ENCODE data around the gene RAB3GAP1. TPM values are rescaled to one million over a fixed set of nuclear protein-coding genes. Genes with fewer than 3 reads are reported as not detected.
"Not testable (repeated sequence)": the region's sequence is repeated elsewhere in the genome, so short reads cannot be mapped to it uniquely, and the experiment has no call there.

Gene RAB3GAP1
- total RNA-seq, 1 experiment from 2014 or later = 57.4 TPM

DNA sequence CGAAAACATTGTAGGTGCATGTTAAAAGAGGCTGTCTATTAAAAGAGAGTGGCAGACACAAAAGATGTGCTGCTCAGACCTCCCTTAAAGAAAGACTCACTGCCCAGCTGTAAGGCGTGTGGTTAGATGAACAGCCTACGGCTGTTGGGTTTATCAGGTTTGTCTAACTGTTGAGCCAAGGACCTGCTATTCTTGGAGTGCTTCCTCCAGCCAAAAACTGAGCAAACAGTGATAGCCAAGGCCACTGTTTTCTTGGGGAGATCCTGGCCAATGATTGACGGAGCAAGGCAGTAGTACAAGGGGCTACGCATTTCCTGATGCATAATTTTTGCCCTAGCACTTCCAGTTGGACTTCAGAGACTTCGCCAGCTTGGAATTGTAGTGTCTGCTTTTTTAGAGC is 1.4 kb upstream of the RAB3GAP1 start:
- in situ Hi-C loops (cut with HindIII; ENCODE audit: low sequenced_read_pairs) = no loop called here
- no peak for DNase-seq (ENCODE audit: low spot score)

DNA sequence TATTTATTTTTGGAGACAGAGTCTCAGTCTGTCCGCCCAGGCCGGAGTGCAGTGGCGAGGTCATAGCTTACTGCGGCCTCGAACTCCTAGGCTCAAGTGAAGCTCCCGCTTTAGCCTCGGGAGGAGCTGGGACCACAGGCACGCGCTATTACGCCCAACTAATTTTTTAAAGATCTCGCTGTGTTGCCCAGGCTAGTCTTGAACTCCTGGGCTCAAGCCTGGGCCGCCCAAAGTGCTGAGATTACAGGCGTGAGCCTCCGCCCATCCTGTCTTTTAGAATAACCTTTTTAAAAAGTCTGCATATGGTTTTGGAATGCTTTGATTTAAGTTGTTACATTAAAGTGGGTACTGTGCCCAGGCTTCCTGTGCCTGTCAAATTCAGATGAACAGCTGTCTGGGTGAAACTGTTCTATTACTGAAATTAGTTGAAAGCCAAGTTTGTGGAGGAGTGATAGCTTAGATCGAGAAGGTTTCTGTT is 944 bp downstream of the RAB3GAP1 start:
- in situ Hi-C loops (cut with HindIII; ENCODE audit: low sequenced_read_pairs) = no loop called here
- no peak for DNase-seq (ENCODE audit: low spot score)

DNA sequence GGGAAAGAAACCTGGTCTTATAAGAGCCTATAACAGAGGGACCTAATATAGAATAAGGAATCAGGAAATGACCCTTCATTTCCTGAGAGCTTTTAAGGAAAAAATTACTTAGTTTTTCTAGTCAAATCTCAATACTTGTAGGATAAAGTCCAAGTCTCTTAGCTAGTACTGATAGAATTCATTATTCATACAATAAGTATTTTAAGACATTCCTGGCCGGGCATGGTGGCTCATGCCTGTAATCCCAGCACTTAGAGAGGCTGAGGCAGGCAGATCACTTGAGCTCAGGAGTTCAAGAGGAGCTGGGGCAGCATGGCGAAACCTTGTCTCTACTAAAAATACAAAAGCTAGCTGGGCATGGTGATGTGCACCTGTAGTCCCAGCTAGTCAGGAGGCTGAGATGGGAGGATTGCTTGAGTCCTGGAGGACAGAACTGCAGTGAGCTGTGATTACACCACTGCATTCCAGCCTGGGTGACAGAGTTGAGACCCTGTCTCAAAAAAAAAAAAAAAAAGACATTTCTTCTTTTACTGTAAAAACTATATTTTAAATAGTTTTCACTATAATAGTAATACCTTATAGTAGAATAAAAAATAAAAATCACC is 3.2 kb downstream of the RAB3GAP1 start:
- in situ Hi-C loops (cut with HindIII; ENCODE audit: low sequenced_read_pairs) = no loop called here
- no peak for DNase-seq (ENCODE audit: low spot score)

GRCh38 chr2:135056790-135057189 is 4.7 kb downstream of the RAB3GAP1 start:
- DNase-seq (ENCODE audit: low spot score) = no peak
- in situ Hi-C loops (cut with HindIII; ENCODE audit: low sequenced_read_pairs) = no loop called here

DNA sequence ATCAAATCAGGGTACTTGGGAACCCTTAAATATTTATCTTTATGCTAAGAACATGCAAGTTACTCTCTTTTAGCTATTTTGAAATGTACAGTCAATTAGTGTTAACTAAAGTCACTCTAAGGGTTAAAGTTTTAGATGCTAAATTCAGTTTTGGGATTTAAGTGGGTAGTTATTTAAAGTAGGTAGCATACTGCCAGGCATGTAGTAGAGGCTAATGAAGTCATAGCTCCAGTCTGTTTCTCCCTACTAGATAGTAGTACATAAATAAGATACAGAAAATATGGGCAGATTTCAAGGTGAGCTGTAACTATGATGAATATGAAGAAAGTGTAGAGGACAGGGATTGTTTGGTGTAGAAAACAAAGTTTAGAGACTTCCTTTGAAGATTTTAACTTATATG is 7.5 kb downstream of the RAB3GAP1 start:
- no peak for DNase-seq (ENCODE audit: low spot score)
- in situ Hi-C loops (cut with HindIII; ENCODE audit: low sequenced_read_pairs) = no loop called here

GRCh38 chr2:135063210-135063609 is 11.1 kb downstream of the RAB3GAP1 start:
- no peak for DNase-seq (ENCODE audit: low spot score)
- in situ Hi-C loops (cut with HindIII; ENCODE audit: low sequenced_read_pairs) = no loop called here

- in situ Hi-C loops (cut with HindIII; ENCODE audit: low sequenced_read_pairs) = no loop called here
- DNase-seq (ENCODE audit: low spot score) = no peak
These were observed 12.1 kb downstream of the RAB3GAP1 start for GRCh38 chr2:135064149-135064548.

- in situ Hi-C loops (cut with HindIII; ENCODE audit: low sequenced_read_pairs) = no loop called here
- no peak for DNase-seq (ENCODE audit: low spot score)
These were observed 14.6 kb downstream of the RAB3GAP1 start for GRCh38 chr2:135066710-135067109.

- in situ Hi-C loops (cut with HindIII; ENCODE audit: low sequenced_read_pairs) = no loop called here
- no peak for DNase-seq (ENCODE audit: low spot score)
These were observed 20.3 kb downstream of the RAB3GAP1 start for GRCh38 chr2:135072125-135072997.

- DNase-seq (ENCODE audit: low spot score) = no peak
- in situ Hi-C loops (cut with HindIII; ENCODE audit: low sequenced_read_pairs) = no loop called here
These were observed 22.1 kb downstream of the RAB3GAP1 start for GRCh38 chr2:135074216-135074615.

- in situ Hi-C loops (cut with HindIII; ENCODE audit: low sequenced_read_pairs) = no loop called here
- DNase-seq (ENCODE audit: low spot score) = no peak
These were observed 24.5 kb downstream of the RAB3GAP1 start for GRCh38 chr2:135076556-135076955.

GRCh38 chr2:135078417-135078816 is 26.3 kb downstream of the RAB3GAP1 start:
- in situ Hi-C loops (cut with HindIII; ENCODE audit: low sequenced_read_pairs) = no loop called here
- DNase-seq (ENCODE audit: low spot score) = no peak

DNA sequence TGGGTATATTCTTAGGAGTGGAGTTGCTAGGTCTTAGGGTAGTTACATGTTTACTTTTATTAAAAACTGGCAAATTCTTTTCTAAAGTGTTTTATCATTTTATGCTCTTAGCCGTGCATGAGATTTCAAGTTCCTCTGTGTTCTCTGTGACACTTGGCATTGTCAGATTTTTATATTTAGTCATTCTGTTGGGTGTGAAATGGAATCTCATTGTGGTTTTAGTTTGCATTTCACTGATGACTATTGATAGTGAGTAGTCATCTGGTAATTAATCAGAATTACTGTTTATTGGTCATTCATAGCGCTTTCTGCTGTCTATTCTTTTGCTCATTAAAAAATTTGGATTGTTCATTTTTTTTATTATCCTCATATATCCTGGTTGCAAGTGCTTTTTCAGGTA is 34.1 kb downstream of the RAB3GAP1 start:
- in situ Hi-C loops (cut with HindIII; ENCODE audit: low sequenced_read_pairs) = no loop called here
- DNase-seq (ENCODE audit: low spot score) = no peak

DNA sequence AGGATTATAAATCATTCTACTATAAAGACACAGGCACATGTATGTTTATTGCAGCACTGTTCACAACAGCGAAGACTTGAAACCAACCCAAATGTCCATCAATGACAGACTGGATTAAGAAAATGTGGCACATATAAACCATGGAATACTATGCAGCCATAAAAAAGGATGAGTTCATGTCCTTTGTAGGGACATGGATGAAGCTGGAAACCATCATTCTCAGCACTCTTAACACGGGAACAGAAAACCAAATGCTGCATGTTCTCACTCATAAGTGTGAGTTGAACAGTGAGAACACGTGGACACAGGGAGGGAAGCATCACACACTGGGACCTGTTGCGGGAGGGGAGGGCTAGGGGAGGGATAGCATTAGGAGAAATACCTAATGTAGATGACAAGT is 37.5 kb downstream of the RAB3GAP1 start:
- DNase-seq (ENCODE audit: low spot score); in situ Hi-C loops (cut with HindIII; ENCODE audit: low sequenced_read_pairs): not testable (repeated sequence)

- no peak for DNase-seq (ENCODE audit: low spot score)
- in situ Hi-C loops (cut with HindIII; ENCODE audit: low sequenced_read_pairs) = no loop called here
These were observed 39.6 kb downstream of the RAB3GAP1 start for GRCh38 chr2:135091681-135092080.

DNA sequence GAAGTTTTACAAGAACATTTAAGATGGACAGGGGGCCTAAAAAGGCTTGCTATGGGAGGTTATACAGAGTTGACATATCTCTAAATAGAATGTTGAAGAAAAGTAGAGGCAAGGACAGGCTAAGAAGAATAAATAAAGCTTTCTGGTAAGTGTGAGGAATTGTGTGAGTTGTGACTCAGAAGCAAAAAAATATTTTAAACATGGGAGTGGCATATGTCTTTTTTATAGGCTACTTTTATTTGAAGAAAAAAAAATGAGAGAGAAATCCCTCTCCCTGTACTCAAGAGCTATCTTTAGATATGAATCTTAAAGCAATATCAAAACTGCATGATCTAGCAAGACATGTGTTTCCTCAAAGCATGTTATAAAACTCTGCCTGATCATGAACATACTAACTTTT is 41.1 kb downstream of the RAB3GAP1 start:
- in situ Hi-C loops (cut with HindIII; ENCODE audit: low sequenced_read_pairs) = no loop called here
- DNase-seq (ENCODE audit: low spot score) = no peak

GRCh38 chr2:135093670-135094330 is 41.7 kb downstream of the RAB3GAP1 start:
- no peak for DNase-seq (ENCODE audit: low spot score)
- in situ Hi-C loops (cut with HindIII; ENCODE audit: low sequenced_read_pairs) = no loop called here

GRCh38 chr2:135094508-135094907 is 42.4 kb downstream of the RAB3GAP1 start:
- in situ Hi-C loops (cut with HindIII; ENCODE audit: low sequenced_read_pairs) = no loop called here
- no peak for DNase-seq (ENCODE audit: low spot score)

DNA sequence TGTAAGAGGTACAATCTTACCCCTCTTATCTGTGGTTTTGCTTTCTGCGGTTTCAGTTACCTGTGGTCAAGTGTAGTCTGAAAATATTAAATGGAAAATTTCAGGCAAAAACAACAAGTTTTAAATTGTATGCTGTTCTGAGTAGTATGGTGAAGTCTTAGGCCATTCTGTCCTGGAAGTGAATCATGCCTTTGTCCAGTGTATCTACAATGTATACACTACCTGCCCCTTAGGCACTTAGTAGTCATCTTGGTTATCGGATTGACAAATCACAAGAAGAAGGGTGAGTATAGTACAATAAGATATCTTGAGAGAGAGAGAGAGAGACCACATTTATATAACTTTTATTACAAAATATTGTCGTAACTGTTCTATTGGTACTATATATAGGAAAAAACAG is 43.5 kb downstream of the RAB3GAP1 start:
- no peak for DNase-seq (ENCODE audit: low spot score)
- in situ Hi-C loops (cut with HindIII; ENCODE audit: low sequenced_read_pairs) = no loop called here
